Testis (tissue), 3 donors: ENCODE measurements around the gene C1orf53. TPM values are rescaled to one million over a fixed set of nuclear protein-coding genes. Genes with fewer than 3 reads are reported as not detected.

Source experiments
- DNase-seq: peaks from one replicate; pipeline ENCODE4 v3.0.0-alpha.2; 2019
- H3K27ac ChIP-seq, 2 donors: fragments of 200-600 bp; sonication (generic); one replicate each; pipeline ENCODE4 v1.5.1; 2019
- H3K27me3 ChIP-seq: fragments of 200-600 bp; sonication (generic); one replicate; pipeline ENCODE4 v1.5.1; 2019
- H3K36me3 ChIP-seq: fragments of 200-600 bp; sonication (generic); one replicate; pipeline ENCODE4 v1.5.1; 2017; ENCODE audit warnings: low read depth; ENCODE audit errors: missing control alignments
- H3K4me1 ChIP-seq: fragments of 200-600 bp; sonication (generic); one replicate; pipeline ENCODE4 v1.5.1; 2019
- H3K4me3 ChIP-seq, 2 donors: fragments of 200-600 bp; sonication (generic); one replicate each; pipeline ENCODE4 v1.5.1; 2017 to 2019
- H3K9me3 ChIP-seq: fragments of 200-600 bp; sonication (generic); one replicate; pipeline ENCODE4 v1.5.1; 2017
- CTCF ChIP-seq, 3 experiments: fragments of 450-650 bp in 2 of 3; fragments of 200-600 bp in 1 of 3; sonication (generic) in 1 of 3; IDR thresholded peaks; one replicate each; pipeline ENCODE4 v1.5.1; 2016 to 2019; ENCODE audit warnings: antibody characterized with exemption in 3 of 3, mild to moderate bottlenecking in 2 of 3, moderate library complexity in 1 of 3
- POLR2A ChIP-seq: fragments of 450-650 bp; IDR thresholded peaks from one replicate; pipeline ENCODE4 v1.6.1; 2017; ENCODE audit warnings: antibody characterized with exemption, mild to moderate bottlenecking, moderate library complexity
- WGBS, 2 donors: methylation state at CpG; one replicate each; pipeline ENCODE4 v1.1.5; 2018; 5-methylcytosine and 5-hydroxymethylcytosine counted together
- intact Hi-C: fragments of 100-400 bp; cut with DNase I; formaldehyde crosslinking; loops from one replicate; pipeline ENCODE4 v1.15.1; 2023; ENCODE audit warnings: low total_unique reads
- polyA plus RNA-seq: library from polyadenylated mRNA; stranded (reverse); fragments of 350-450 nt; fragmentation: Illumina TruSeq; extraction: RNeasy Lipid Tissue Mini Kit (QIAGEN cat#74804); gene quantifications from one replicate; pipeline ENCODE4 v1.2.3, GENCODE V29; 2014; ENCODE audit warnings: low read depth, low replicate concordance; ENCODE audit not compliant: insufficient read depth
- total RNA-seq, 2 donors: library from RNA; depleted of rRNA; stranded (reverse); fragments of >200 nt; gene quantifications; one replicate each; pipeline ENCODE4 v1.2.3, GENCODE V29; 2016

C1orf53 gene
- total and polyA plus RNA-seq, 3 donors from 2014 or later, result 7.8 to 10.5 (median 8.6) TPM

GRCh38 chr1:197884173-197884572 is 18.3 kb upstream of the C1orf53 start:
- TF ChIP-seq CTCF (IDR thresholded peaks at IDR 0.05) (no peak), POLR2A (no peak)
- Histone ChIP-seq H3K4me1 (no peaks in the 10 kb centered on the region), H3K27me3 (no peaks in the 10 kb centered on the region), H3K27ac (no peak overlapping the region), H3K9me3 (no peaks in the 10 kb centered on the region), H3K36me3 (no peaks in the 10 kb centered on the region), H3K4me3 (no peak overlapping the region)
- 79 to 82% methylated on average over 7 of the region's 7 CpGs for WGBS, 2 donors
- no peak for DNase-seq
- intact Hi-C loops, result no loop called here

DNA sequence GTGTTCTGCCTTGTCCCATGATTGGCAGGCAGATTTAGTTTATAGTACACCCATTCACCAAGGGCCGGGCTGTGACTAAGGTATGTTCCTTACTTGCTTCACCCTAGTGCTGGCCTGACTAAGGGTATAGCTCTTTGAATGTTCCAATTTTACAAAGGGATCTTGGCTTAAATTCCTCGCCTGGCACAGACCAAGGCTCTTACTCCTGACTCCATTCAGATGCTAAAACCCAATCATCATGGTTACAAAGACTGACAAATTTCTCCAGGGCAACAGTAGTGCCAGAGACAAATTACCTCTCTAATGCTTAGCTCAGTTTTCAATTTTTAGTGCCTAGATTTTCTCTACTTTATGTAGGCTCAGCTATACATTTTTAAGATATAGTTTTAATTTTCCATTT is 11.5 kb upstream of the C1orf53 start:
- H3K9me3 ChIP-seq, result no peaks in the 10 kb centered on the region
- 89 to 95% methylated on average over 2 of the region's 2 CpGs for WGBS, 2 donors
- no peak for TF ChIP-seq CTCF (IDR thresholded peaks at IDR 0.05)
- no peak for TF ChIP-seq POLR2A
- H3K4me3 ChIP-seq, result no peak overlapping the region
- no peaks in the 10 kb centered on the region for H3K27me3 ChIP-seq
- no peak for DNase-seq
- no peaks in the 10 kb centered on the region for H3K4me1 ChIP-seq
- intact Hi-C loops, result no loop called here
- no peak overlapping the region for H3K27ac ChIP-seq
- no peaks in the 10 kb centered on the region for H3K36me3 ChIP-seq

DNA sequence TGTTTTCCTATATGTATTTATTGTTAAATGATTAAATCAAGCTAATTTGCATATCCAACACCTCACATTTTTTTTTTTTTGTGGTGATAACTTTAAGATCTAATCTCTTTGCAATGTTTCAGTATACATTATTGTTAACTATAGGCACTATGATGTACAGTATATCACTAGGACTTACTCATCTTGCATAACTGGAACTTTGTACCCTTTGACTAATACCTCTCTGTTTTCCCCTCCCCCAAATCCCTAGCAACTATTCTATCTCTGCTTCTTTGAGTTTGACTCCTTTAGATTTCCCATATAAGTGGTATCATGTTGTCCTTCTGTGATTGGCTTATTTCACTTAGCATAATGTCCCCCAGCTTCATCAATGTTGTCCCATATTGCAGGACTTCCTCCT is 9.7 kb upstream of the C1orf53 start:
- no peak for TF ChIP-seq POLR2A
- TF ChIP-seq CTCF (IDR thresholded peaks at IDR 0.05), result no peak
- no peaks in the 10 kb centered on the region for H3K4me1 ChIP-seq
- H3K4me3 ChIP-seq, result no peak overlapping the region
- H3K27ac ChIP-seq, result no peak overlapping the region
- intact Hi-C loops, result no loop called here
- H3K36me3 ChIP-seq, result no peaks in the 10 kb centered on the region
- H3K9me3 ChIP-seq, result no peaks in the 10 kb centered on the region
- no peaks in the 10 kb centered on the region for H3K27me3 ChIP-seq
- no peak for DNase-seq

DNA sequence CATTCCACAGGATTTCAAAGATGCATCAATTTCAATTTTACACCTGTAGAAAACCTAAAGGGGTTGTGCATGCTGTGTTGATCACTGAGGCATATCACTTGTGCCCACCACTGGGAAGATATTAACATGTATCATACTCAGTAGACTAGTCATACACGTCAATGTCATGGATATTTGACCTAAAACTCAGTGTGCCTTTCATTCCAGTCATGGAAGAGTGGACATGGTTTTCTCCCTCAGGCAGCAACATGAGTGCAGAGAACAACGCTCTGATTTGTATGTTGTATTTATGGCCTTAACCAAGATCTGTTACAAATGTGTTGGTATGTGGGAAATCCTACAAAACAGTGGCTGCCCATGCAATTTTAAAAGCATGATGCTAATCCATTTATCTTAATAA is 6.1 kb upstream of the C1orf53 start:
- DNase-seq, result no peak
- H3K27ac ChIP-seq, result no peak overlapping the region
- no peaks in the 10 kb centered on the region for H3K36me3 ChIP-seq
- 80 to 97% methylated on average over 2 of the region's 2 CpGs for WGBS, 2 donors
- H3K4me3 ChIP-seq, result no peak overlapping the region
- intact Hi-C loops, result no loop called here
- no peaks in the 10 kb centered on the region for H3K4me1 ChIP-seq
- no peaks in the 10 kb centered on the region for H3K9me3 ChIP-seq
- TF ChIP-seq POLR2A (no peak), CTCF (IDR thresholded peaks at IDR 0.05) (no peak)
- H3K27me3 ChIP-seq, result no peaks in the 10 kb centered on the region

GRCh38 chr1:197899037-197899436 is 3.4 kb upstream of the C1orf53 start:
- Histone ChIP-seq H3K36me3 (no peaks in the 10 kb centered on the region), H3K4me3 (no peak overlapping the region), H3K27ac (no peak overlapping the region), H3K9me3 (no peaks in the 10 kb centered on the region), H3K4me1 (peaks cover 6% of the 10 kb centered on the region), H3K27me3 (no peaks in the 10 kb centered on the region)
- no peak for DNase-seq
- no peak for TF ChIP-seq CTCF (IDR thresholded peaks at IDR 0.05)
- TF ChIP-seq POLR2A, result no peak
- WGBS, 2 donors, result 93% methylated on average over 1 of the region's 1 CpG
- intact Hi-C loops, result no loop called here
